K562 (cell line): ENCODE measurements around the gene NEK2. TPM values are rescaled to one million over a fixed set of nuclear protein-coding genes. Genes with fewer than 3 reads are reported as not detected.

ENCODE experiments used
- ATAC-seq: fragments of 200-7000 bp; cut with Tn5 transposase; 3 replicates; pipeline ENCODE4 v1.9.1; 2020; ENCODE audit warnings: moderate library complexity
- BruUV-seq: library from RNA; stranded (reverse); fragments of 400-500 nt; replicated peaks from 2 replicates; lab custom pipeline; 2021; lab: Mats Ljungman, UMichigan
- CTCF ChIA-PET: fragments of 300-600 bp; formaldehyde crosslinking; extraction: SDS; loops from one replicate; lab custom pipeline; 2021; ENCODE audit warnings: low intra/inter-chr PET ratio; lab: Yijun Ruan, JAX
- POLR2A ChIA-PET: fragments of 300-600, 350-650 bp; sonication (Branson Sonifier 250); formaldehyde crosslinking; extraction: SDS; loops from one replicate; lab custom pipeline; 2021; ENCODE audit warnings: antibody characterized with exemption, inconsistent platforms; lab: Yijun Ruan, JAX
- DNase-seq, 4 experiments: peaks; one replicate each; pipeline versions ENCODE4 v3.0.0 to v3.0.0-alpha.2; 2011 to 2018; ENCODE audit warnings: low spot score in 3 of 4, mixed read lengths in 3 of 4; ENCODE audit errors: extremely low read depth in 1 of 4
- FAIRE-seq: peaks from 2 replicates; lab custom pipeline; 2011; peaks lifted over from hg19 to GRCh38; lab: Jason Lieb, UNC
- H2AFZ ChIP-seq: 2 replicates; pipeline ENCODE4 v1.6.0; 2011; ENCODE audit warnings: low read depth, low read length, control low read depth, inconsistent platforms
- H3K27ac ChIP-seq: fragments of 200-600 bp; 3 replicates; pipeline ENCODE4 v1.8.0; 2011; ENCODE audit warnings: low read depth, mild to moderate bottlenecking, control low read depth, inconsistent platforms, low read length, moderate library complexity, mixed read lengths; ENCODE audit errors: extremely low read depth
- H3K27me3 ChIP-seq, 2 experiments: fragments of 300-600 bp in 1 of 2; 2 replicates in 1 of 2; 3 replicates in 1 of 2; pipeline versions ENCODE4 v1.6.0 to v1.8.0; 2011; ENCODE audit warnings: inconsistent platforms in 2 of 2, low read length in 2 of 2, mild to moderate bottlenecking in 1 of 2, mixed read lengths in 1 of 2, moderate library complexity in 1 of 2; ENCODE audit not compliant: control insufficient read depth in 2 of 2, insufficient read depth in 2 of 2
- H3K36me3 ChIP-seq: fragments of 300-600 bp; 3 replicates; pipeline ENCODE4 v1.8.0; 2011; ENCODE audit warnings: mild to moderate bottlenecking, low read length, inconsistent platforms; ENCODE audit not compliant: control insufficient read depth, insufficient read depth
- H3K4me1 ChIP-seq, 2 experiments: fragments of 200-600 bp in 1 of 2; replicated peaks in 1 of 2; 2 replicates in 1 of 2; 3 replicates in 1 of 2; pipeline versions ENCODE4 v1.5.1 to v1.8.0; 2011; ENCODE audit warnings: inconsistent platforms in 2 of 2, low read length in 2 of 2, mild to moderate bottlenecking in 1 of 2, mixed read lengths in 1 of 2, moderate library complexity in 1 of 2; ENCODE audit not compliant: control insufficient read depth in 2 of 2, insufficient read depth in 2 of 2
- H3K4me2 ChIP-seq: 2 replicates; pipeline ENCODE4 v1.6.1; 2011; ENCODE audit warnings: low read length, control low read depth, inconsistent platforms, mixed read lengths; ENCODE audit not compliant: insufficient read depth
- H3K4me3 ChIP-seq: fragments of 200-600 bp; sonication (generic), shearing (Covaris generic); 2 replicates; pipeline ENCODE4 v1.5.1; 2016; ENCODE audit warnings: control low read depth, inconsistent platforms
- H3K79me2 ChIP-seq: fragments of 200-600 bp; 3 replicates; pipeline ENCODE4 v1.8.0; 2011; ENCODE audit warnings: low read length, inconsistent platforms; ENCODE audit not compliant: control insufficient read depth, insufficient read depth
- H3K9ac ChIP-seq, 2 experiments: 2 replicates each; pipeline versions ENCODE4 v1.6.0 to v1.6.1; 2011; ENCODE audit warnings: low read depth in 2 of 2, low read length in 2 of 2, control low read depth in 1 of 2, inconsistent platforms in 1 of 2, mild to moderate bottlenecking in 1 of 2, mixed read lengths in 1 of 2; ENCODE audit not compliant: insufficient read depth in 1 of 2
- H3K9me1 ChIP-seq: one replicate; pipeline ENCODE4 v1.6.0; 2011; ENCODE audit warnings: inconsistent platforms, mild to moderate bottlenecking, low read length, moderate library complexity; ENCODE audit not compliant: control insufficient read depth, insufficient read depth
- H3K9me3 ChIP-seq: replicated peaks from 2 replicates; pipeline ENCODE4 v1.5.1; 2011; ENCODE audit warnings: low read depth, low read length, inconsistent platforms; ENCODE audit not compliant: control insufficient read depth, insufficient read depth
- H4K20me1 ChIP-seq: replicated peaks from 2 replicates; pipeline ENCODE4 v1.6.1; 2011; ENCODE audit warnings: low read length, inconsistent platforms, mixed read lengths; ENCODE audit not compliant: control insufficient read depth, insufficient read depth
- DEAF1 ChIP-seq: fragments of 450-650 bp; formaldehyde crosslinking; IDR thresholded peaks from 2 replicates; pipeline ENCODE4 v1.4.0; 2020; ENCODE audit warnings: mild to moderate bottlenecking, moderate library complexity
- HCFC1 ChIP-seq: IDR thresholded peaks from 2 replicates; pipeline ENCODE4 v1.6.1; 2012; ENCODE audit warnings: low read depth, low read length, improper control_type of control experiment
- HOXB6 ChIP-seq: fragments of 250-450 bp; sonication (Bioruptor Pico); IDR thresholded peaks from 2 replicates; pipeline ENCODE4 v1.5.1; 2022; ENCODE audit warnings: mild to moderate bottlenecking, borderline replicate concordance
- NFIC ChIP-seq: fragments of 450-650 bp; IDR thresholded peaks from 2 replicates; pipeline ENCODE4 v1.6.1; 2017; ENCODE audit warnings: mild to moderate bottlenecking, inconsistent platforms
- TCFL5 ChIP-seq: fragments of 250-450 bp; sonication (Bioruptor Pico); conservative IDR thresholded peaks from 2 replicates; pipeline ENCODE4 v1.6.1; 2021; ENCODE audit warnings: mild to moderate bottlenecking, moderate library complexity, matching md5 sums
- ZNF384 ChIP-seq: IDR thresholded peaks from 2 replicates; pipeline ENCODE4 v1.6.1; 2012; ENCODE audit warnings: low read depth, low read length, improper control_type of control experiment
- ZNF584 ChIP-seq: fragments of 200-800 bp; sonication (Bioruptor generic); IDR thresholded peaks from 2 replicates; pipeline ENCODE4 v1.6.1; 2016; ENCODE audit warnings: low read depth, mild to moderate bottlenecking, missing genetic modification characterization, missing compliant biosample characterization
- WGBS: fragments of 100-300 bp; shearing (Covaris generic); methylation state at CpG from one replicate; pipeline ENCODE4 v1.1.6; 2016; ENCODE audit warnings: low coverage, mixed read lengths; ENCODE audit not compliant: insufficient coverage; ENCODE audit errors: missing lambda C conversion rate; 5-methylcytosine and 5-hydroxymethylcytosine counted together
- in situ Hi-C: fragments of 300-500 bp; cut with MboI; formaldehyde crosslinking; loops from 4 replicates; pipeline ENCODE4 v1.15.0; 2018; ENCODE audit warnings: inconsistent platforms, mixed read lengths
- intact Hi-C: fragments of 100-400 bp; cut with micrococcal nuclease; formaldehyde crosslinking; loops from 2 replicates; pipeline ENCODE4 v1.14.2; 2022
- polyA plus RNA-seq, 8 experiments: library from polyadenylated mRNA; depleted of rRNA in 4 of 8; stranded (reverse) in 5 of 8; unstranded in 3 of 8; fragments of >200 nt; fragmentation: Nextera tagmentation in 2 of 8; fragmentation: Illumina TruSeq in 1 of 8; extraction: Ambion mirVana in 2 of 8; extraction: Trizol in 1 of 8; gene quantifications; 2 replicates each; pipeline versions ENCODE4 v1.2.1 to v1.2.3, GENCODE V29; 2011 to 2014; ENCODE audit warnings: inconsistent platforms in 1 of 8, missing spikeins in 1 of 8
- total RNA-seq, 7 experiments: library from RNA; depleted of rRNA in 6 of 7; stranded (reverse); fragments of >200 nt in 6 of 7; fragmentation: Illumina TruSeq in 2 of 7; extraction: Trizol in 2 of 7; gene quantifications; 2 replicates each; pipeline versions ENCODE4 v1.2.1 to v1.2.3, GENCODE V29; 2011 to 2021; ENCODE audit warnings: low replicate concordance in 1 of 7

Gene NEK2
- total and polyA plus RNA-seq, 9 of the 15 experiments (the other 6 are each of a cell fraction or from before 2014, with no cell fraction given), result 30.0 to 74.7 (median 66.4) TPM

GRCh38 chr1:211637066-211637465 is 38.4 kb downstream of the NEK2 start:
- Histone ChIP-seq H3K36me3 (no peaks in the 10 kb centered on the region), H3K9me3 (no peaks in the 10 kb centered on the region), H3K9ac (no peak overlapping the region), H3K27ac (no peak overlapping the region), H3K4me2 (no peak overlapping the region), H3K79me2 (no peaks in the 10 kb centered on the region), H2AFZ (peak overlapping the region; percentile 15; the same call in 1 of the 2 replicates), H4K20me1 (no peaks in the 10 kb centered on the region), H3K4me3 (no peak overlapping the region), H3K27me3 (no peaks in the 10 kb centered on the region), H3K4me1 (peaks cover 14 to 17% of the 10 kb centered on the region in 2 experiments), H3K9me1 (no peaks in the 10 kb centered on the region)
- FAIRE-seq, result no peak
- BruUV-seq, result no TSS peak
- TF ChIP-seq TCFL5 (no peak), HOXB6 (CRISPR knock-in tag) (no peak), DEAF1 (CRISPR knock-in tag) (no peak), NFIC (peak; percentile 19; the same call in 1 of the 2 replicates), ZNF584 (CRISPR knock-in tag) (no peak), ZNF384 (0 out of 2 replicates have a peak, but pooled peaks have one; percentile 20), HCFC1 (peak; percentile 20; the same call in 1 of the 2 replicates)
- WGBS, result 71% methylated on average over 3 of the region's 3 CpGs
- DNase-seq, result no peak
- in situ Hi-C loops, result no loop called here
- intact Hi-C loops, result no loop called here
- no peak for ATAC-seq
- CTCF ChIA-PET, result no interaction called here
- POLR2A ChIA-PET, result interaction anchor here (1.2 kb wide), 1 partner anchor 14 kb away, joined by 3 read pairs; no protein-coding TSS in a partner anchor
